Measurements from ENCODE around the gene KLHL33. TPM values are rescaled to one million over a fixed set of nuclear protein-coding genes. Genes with fewer than 3 reads are reported as not detected.

KLHL33 gene
- total and polyA plus RNA-seq, 11 donors, result 0.07 to 1.00 (median 0.58) TPM

DNA sequence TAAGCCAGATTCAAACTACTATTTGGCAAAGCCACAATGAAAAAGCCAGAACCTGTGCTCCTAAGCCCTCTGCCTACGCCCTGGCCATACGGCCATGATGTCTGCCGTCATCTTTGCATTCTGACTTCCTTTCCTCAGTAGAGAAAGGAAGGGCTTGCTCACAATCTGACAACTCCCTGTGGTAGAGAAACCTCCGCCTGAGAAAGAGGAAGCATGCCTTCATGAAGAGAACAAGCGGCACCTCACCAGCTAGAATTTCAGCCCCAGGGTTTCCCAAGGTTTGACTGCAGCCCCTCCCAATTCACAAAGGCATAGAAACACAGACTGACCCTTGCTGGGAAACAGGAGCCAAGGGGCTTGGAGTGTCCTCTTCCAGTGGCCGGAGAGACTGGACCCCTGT, 48.4 kb downstream of the KLHL33 start:
- 89 to 98% (median 94%) methylated on average over 6 of the region's 6 CpGs for WGBS, 4 donors
- Histone ChIP-seq H3K36me3 (peaks cover 2 to 100% (median 98%) of the 10 kb centered on the region in 9 donors), H3K4me3 (no peak overlapping the region), H3K4me1 (no peaks in the 10 kb centered on the region), H3K27me3 (no peaks in the 10 kb centered on the region), H3K9me3 (no peaks in the 10 kb centered on the region), H3K27ac (no peak overlapping the region)
- TF ChIP-seq POLR2A (IDR thresholded peaks at IDR 0.05), result no peak
- TF ChIP-seq, protein P1, sequence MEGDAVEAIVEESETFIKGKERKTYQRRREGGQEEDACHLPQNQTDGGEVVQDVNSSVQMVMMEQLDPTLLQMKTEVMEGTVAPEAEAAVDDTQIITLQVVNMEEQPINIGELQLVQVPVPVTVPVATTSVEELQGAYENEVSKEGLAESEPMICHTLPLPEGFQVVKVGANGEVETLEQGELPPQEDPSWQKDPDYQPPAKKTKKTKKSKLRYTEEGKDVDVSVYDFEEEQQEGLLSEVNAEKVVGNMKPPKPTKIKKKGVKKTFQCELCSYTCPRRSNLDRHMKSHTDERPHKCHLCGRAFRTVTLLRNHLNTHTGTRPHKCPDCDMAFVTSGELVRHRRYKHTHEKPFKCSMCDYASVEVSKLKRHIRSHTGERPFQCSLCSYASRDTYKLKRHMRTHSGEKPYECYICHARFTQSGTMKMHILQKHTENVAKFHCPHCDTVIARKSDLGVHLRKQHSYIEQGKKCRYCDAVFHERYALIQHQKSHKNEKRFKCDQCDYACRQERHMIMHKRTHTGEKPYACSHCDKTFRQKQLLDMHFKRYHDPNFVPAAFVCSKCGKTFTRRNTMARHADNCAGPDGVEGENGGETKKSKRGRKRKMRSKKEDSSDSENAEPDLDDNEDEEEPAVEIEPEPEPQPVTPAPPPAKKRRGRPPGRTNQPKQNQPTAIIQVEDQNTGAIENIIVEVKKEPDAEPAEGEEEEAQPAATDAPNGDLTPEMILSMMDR (IDR thresholded peaks at IDR 0.05), result no peak
- DNase-seq (no peak), ATAC-seq (peak in 1 of 4 donors; percentile 43)
- intact Hi-C loops (cut with DNase I), result no loop called here

DNA sequence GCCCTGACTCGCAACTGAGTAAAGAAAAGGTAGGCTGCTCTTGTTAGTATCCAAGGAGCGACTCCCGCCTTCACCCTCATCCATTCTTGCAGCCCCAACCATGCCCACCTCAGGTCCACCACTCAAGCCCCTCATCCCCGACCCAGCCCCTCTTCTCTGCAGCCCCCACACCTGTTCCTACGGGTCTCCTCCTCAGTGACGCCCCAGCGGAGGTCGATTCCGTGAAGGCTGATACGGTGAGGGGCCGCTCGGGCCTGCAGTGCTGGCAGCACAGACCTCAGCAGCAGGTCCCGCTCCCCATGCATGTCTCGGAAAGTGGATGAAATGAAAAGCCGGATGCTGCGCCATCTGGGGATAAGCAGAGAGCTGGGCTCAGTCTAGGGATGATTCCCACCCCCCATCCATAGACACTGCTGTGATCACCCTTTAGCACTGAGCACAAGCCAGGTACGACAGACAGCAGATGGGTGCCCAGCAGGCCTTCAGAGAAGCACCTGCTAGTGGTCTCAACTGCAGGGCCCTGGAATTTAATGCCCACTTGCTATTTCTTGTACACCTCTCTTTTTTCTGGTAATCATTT, 49.6 kb downstream of the KLHL33 start:
- no peak overlapping the region for H3K4me3 ChIP-seq
- 94 to 97% (median 95%) methylated on average over 17 of the region's 17 CpGs for WGBS, 4 donors
- DNase-seq (no peak), ATAC-seq (no peak)
- peaks cover 2 to 100% (median 98%) of the 10 kb centered on the region in 9 donors for H3K36me3 ChIP-seq
- TF ChIP-seq, protein P1 (IDR thresholded peaks at IDR 0.05), result no peak
- TF ChIP-seq POLR2A (IDR thresholded peaks at IDR 0.05), result no peak
- no peaks in the 10 kb centered on the region for H3K4me1 ChIP-seq
- no peaks in the 10 kb centered on the region for H3K9me3 ChIP-seq
- no peaks in the 10 kb centered on the region for H3K27me3 ChIP-seq
- intact Hi-C loops (cut with DNase I), result no loop called here
- no peak overlapping the region for H3K27ac ChIP-seq

DNA sequence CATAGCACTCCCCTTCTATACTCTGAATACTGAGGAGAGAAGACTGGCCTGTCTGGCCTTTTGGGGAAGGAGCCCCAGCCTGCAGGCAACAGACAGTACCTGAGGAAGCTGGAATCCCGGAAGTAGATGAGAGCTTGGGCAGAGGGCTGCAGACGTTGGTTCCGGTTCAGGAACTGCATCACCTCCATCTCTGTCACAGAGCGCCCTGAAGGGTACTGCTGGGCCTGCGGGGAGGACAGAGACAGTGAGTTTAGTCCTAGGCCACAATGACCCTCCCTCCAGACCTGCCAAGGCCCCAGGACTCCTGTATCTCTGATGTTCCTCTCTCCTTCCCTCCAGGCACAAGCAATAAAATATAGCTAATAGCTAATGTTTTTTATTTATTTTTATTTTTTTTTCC, 51.1 kb downstream of the KLHL33 start:
- H3K27ac ChIP-seq, result no peak overlapping the region
- intact Hi-C loops (cut with DNase I), result no loop called here
- no peak overlapping the region for H3K4me3 ChIP-seq
- H3K4me1 ChIP-seq, result no peaks in the 10 kb centered on the region
- ATAC-seq, result no peak
- TF ChIP-seq, protein P1 (IDR thresholded peaks at IDR 0.05), result no peak
- TF ChIP-seq POLR2A (IDR thresholded peaks at IDR 0.05), result no peak
- DNase-seq, result no peak
- H3K36me3 ChIP-seq, result peaks cover 2 to 100% (median 98%) of the 10 kb centered on the region in 9 donors
- H3K27me3 ChIP-seq, result no peaks in the 10 kb centered on the region
- H3K9me3 ChIP-seq, result no peaks in the 10 kb centered on the region
- WGBS, 4 donors, result 88 to 100% (median 96%) methylated on average over 5 of the region's 5 CpGs

DNA sequence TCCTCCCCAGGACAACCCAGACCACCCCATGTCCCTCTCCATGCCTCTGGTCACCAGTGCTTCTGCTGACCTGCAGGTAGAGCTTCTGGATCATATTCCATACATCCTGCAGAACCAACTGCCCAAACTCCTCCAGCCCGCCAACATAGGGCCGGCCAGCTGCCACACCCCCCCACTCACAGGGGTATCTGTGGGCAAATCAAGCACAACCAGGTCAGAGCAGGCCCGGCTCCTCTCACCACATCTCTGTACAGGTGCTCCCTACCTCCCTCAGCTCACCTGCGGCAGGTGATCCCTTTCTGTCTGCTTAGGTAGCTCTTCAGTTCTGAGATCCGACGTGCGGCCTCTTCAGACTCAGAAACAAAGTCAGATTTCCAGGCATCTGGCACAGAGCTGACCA, 51.6 kb downstream of the KLHL33 start:
- Histone ChIP-seq H3K36me3 (peaks cover 2 to 100% (median 98%) of the 10 kb centered on the region in 9 donors), H3K27ac (no peak overlapping the region), H3K4me3 (no peak overlapping the region), H3K27me3 (no peaks in the 10 kb centered on the region), H3K9me3 (no peaks in the 10 kb centered on the region), H3K4me1 (no peaks in the 10 kb centered on the region)
- TF ChIP-seq POLR2A (IDR thresholded peaks at IDR 0.05), result no peak
- TF ChIP-seq, protein P1 (IDR thresholded peaks at IDR 0.05), result no peak
- no peak for DNase-seq
- intact Hi-C loops (cut with DNase I), result no loop called here
- WGBS, 4 donors, result 88 to 98% (median 89%) methylated on average over 7 of the region's 7 CpGs
- ATAC-seq, result no peak

Measured in heart left ventricle (tissue), 16 donors.